Sigmoid colon (tissue), 3 donors: Measurements from ENCODE around the gene BTF3.

Source experiments
- POLR2A ChIP-seq, 2 donors: fragments of 450-650 bp; IDR thresholded peaks; one replicate each; pipeline ENCODE4 v1.6.1; 2016; ENCODE audit warnings: antibody characterized with exemption in 2 of 2, mild to moderate bottlenecking in 2 of 2, moderate library complexity in 2 of 2
- TF ChIP-seq, protein P1 (sequence below), 4 experiments: fragments of 450-650 bp in 3 of 4; fragments of 200-600 bp in 1 of 4; IDR thresholded peaks; one replicate each; pipeline ENCODE4 v1.5.1; 2016 to 2019; ENCODE audit warnings: antibody characterized with exemption in 4 of 4, mild to moderate bottlenecking in 3 of 4, moderate library complexity in 2 of 4

DNA sequence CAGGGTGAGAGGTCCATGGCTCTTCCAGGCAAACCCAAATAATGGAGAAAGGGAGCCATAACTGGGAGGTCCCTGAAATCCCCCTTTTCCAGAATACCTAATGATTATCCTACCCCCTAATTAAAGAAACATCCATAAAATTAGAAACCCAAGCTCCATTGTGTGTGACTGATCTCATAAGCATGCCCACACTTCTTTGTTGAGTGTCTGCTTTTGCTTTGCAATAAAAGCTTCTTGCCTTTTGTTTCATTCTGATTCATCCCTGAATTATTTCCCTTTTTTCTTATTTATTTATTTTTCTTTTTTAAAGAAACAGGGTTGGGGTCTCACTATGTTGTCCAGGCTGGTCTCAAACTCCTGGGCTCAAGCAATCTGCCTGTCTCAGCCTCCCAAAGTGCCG lies 33.1 kb downstream of the BTF3 start:
- TF ChIP-seq POLR2A (IDR thresholded peaks at IDR 0.05) = no peak
- TF ChIP-seq, protein P1, sequence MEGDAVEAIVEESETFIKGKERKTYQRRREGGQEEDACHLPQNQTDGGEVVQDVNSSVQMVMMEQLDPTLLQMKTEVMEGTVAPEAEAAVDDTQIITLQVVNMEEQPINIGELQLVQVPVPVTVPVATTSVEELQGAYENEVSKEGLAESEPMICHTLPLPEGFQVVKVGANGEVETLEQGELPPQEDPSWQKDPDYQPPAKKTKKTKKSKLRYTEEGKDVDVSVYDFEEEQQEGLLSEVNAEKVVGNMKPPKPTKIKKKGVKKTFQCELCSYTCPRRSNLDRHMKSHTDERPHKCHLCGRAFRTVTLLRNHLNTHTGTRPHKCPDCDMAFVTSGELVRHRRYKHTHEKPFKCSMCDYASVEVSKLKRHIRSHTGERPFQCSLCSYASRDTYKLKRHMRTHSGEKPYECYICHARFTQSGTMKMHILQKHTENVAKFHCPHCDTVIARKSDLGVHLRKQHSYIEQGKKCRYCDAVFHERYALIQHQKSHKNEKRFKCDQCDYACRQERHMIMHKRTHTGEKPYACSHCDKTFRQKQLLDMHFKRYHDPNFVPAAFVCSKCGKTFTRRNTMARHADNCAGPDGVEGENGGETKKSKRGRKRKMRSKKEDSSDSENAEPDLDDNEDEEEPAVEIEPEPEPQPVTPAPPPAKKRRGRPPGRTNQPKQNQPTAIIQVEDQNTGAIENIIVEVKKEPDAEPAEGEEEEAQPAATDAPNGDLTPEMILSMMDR (IDR thresholded peaks at IDR 0.05) = no peak
